DOHH2 (cell line): ENCODE measurements around the gene PSMC1.
"Not testable (repeated sequence)": the region's sequence is repeated elsewhere in the genome, so short reads cannot be mapped to it uniquely, and the experiment has no call there.

Source experiments
- H3F3A ChIP-seq: fragments of 200-600 bp; sonication (generic), shearing (Covaris generic); 2 replicates; pipeline ENCODE4 v1.6.0; 2016; ENCODE audit warnings: antibody characterized with exemption, mild to moderate bottlenecking; ENCODE audit not compliant: control insufficient read depth, insufficient read depth
- H3K27ac ChIP-seq: fragments of 200-600 bp; sonication (generic); 2 replicates; pipeline ENCODE4 v1.5.1; 2014; ENCODE audit warnings: low read depth, mild to moderate bottlenecking, low read length, moderate library complexity
- H3K27me3 ChIP-seq: fragments of 200-600 bp; sonication (generic); 2 replicates; pipeline ENCODE4 v1.6.1; 2014; ENCODE audit warnings: mild to moderate bottlenecking, low read length, mixed read lengths; ENCODE audit not compliant: control insufficient read depth
- H3K36me3 ChIP-seq: fragments of 200-600 bp; sonication (generic); 2 replicates; pipeline ENCODE4 v1.6.1; 2014; ENCODE audit warnings: mild to moderate bottlenecking, low read length, moderate library complexity, mixed read lengths; ENCODE audit not compliant: control insufficient read depth
- H3K4me1 ChIP-seq: fragments of 200-600 bp; sonication (generic); 2 replicates; pipeline ENCODE4 v1.6.1; 2014; ENCODE audit warnings: mild to moderate bottlenecking, low read length, mixed read lengths; ENCODE audit not compliant: control insufficient read depth
- H3K4me2 ChIP-seq: fragments of 200-600 bp; sonication (generic); 2 replicates; pipeline ENCODE4 v1.6.0; 2014; ENCODE audit warnings: mild to moderate bottlenecking, low read length, moderate library complexity
- H3K4me3 ChIP-seq: fragments of 200-600 bp; sonication (generic); 2 replicates; pipeline ENCODE4 v1.5.1; 2014; ENCODE audit warnings: mild to moderate bottlenecking, low read length, mixed read lengths
- H3K79me2 ChIP-seq: fragments of 200-600 bp; sonication (generic); 2 replicates; pipeline ENCODE4 v1.6.1; 2014; ENCODE audit warnings: mild to moderate bottlenecking, low read length, mixed read lengths; ENCODE audit not compliant: control insufficient read depth
- H3K9me2 ChIP-seq: fragments of 200-600 bp; sonication (generic); replicated peaks from 2 replicates; pipeline ENCODE4 v1.6.1; 2014; ENCODE audit warnings: mild to moderate bottlenecking, low read length, mixed read lengths; ENCODE audit not compliant: control insufficient read depth
- H3K9me3 ChIP-seq: fragments of 200-600 bp; sonication (generic); 2 replicates; pipeline ENCODE4 v1.6.1; 2014; ENCODE audit warnings: antibody characterized with exemption, low read length, mixed read lengths; ENCODE audit not compliant: control insufficient read depth, insufficient read depth
- H4K20me1 ChIP-seq: fragments of 200-600 bp; sonication (generic); 2 replicates; pipeline ENCODE4 v1.6.0; 2014; ENCODE audit warnings: low read depth, mild to moderate bottlenecking, antibody characterized with exemption, low read length, moderate library complexity; ENCODE audit not compliant: control insufficient read depth, insufficient read depth
- EZH2phosphoT487 ChIP-seq: fragments of 200-600 bp; sonication (generic); IDR thresholded peaks from 2 replicates; pipeline ENCODE4 v1.6.1; 2017; ENCODE audit warnings: borderline replicate concordance, mild to moderate bottlenecking, antibody characterized with exemption, low read length, moderate library complexity, mixed read lengths
- TF ChIP-seq, protein P1 (sequence below): fragments of 200-600 bp; sonication (generic); IDR thresholded peaks from one replicate; pipeline ENCODE4 v1.5.1; 2014; ENCODE audit warnings: antibody characterized with exemption, mild to moderate bottlenecking, low read depth, low read length; ENCODE audit not compliant: poor library complexity, severe bottlenecking

Gene PSMC1

DNA sequence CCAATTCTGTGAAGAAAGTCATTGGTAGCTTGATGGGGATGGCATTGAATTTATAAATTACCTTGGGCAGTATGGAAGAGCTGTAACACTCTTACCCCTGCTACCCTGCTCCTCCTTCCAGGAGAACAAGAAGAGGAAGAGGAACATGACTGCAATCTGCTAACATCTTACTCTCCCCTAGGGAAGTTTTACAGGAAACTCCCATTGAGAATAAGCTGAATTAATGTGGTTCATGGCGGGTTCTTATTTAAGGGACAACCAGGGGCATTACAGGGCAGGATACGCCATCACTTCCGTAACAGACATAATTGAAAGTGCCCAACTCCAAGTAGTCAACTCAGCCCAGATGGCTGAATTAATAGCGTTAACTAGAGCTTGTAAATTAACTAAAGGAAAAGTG is 9.4 kb upstream of the PSMC1 start:
- Histone ChIP-seq H3K27me3 (no peaks in the 10 kb centered on the region), H3K9me3 (no peaks in the 10 kb centered on the region), H3K36me3 (no peaks in the 10 kb centered on the region), H3K4me3 (no peak overlapping the region), H3K4me1 (no peaks in the 10 kb centered on the region), H3K27ac (no peak overlapping the region), H3K4me2 (no peak overlapping the region), H3K79me2 (no peaks in the 10 kb centered on the region), H3F3A (no peaks in the 10 kb centered on the region), H4K20me1 (no peaks in the 10 kb centered on the region), H3K9me2 (no peaks in the 10 kb centered on the region)
- TF ChIP-seq, protein P1, sequence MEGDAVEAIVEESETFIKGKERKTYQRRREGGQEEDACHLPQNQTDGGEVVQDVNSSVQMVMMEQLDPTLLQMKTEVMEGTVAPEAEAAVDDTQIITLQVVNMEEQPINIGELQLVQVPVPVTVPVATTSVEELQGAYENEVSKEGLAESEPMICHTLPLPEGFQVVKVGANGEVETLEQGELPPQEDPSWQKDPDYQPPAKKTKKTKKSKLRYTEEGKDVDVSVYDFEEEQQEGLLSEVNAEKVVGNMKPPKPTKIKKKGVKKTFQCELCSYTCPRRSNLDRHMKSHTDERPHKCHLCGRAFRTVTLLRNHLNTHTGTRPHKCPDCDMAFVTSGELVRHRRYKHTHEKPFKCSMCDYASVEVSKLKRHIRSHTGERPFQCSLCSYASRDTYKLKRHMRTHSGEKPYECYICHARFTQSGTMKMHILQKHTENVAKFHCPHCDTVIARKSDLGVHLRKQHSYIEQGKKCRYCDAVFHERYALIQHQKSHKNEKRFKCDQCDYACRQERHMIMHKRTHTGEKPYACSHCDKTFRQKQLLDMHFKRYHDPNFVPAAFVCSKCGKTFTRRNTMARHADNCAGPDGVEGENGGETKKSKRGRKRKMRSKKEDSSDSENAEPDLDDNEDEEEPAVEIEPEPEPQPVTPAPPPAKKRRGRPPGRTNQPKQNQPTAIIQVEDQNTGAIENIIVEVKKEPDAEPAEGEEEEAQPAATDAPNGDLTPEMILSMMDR, result no peak
- TF ChIP-seq EZH2phosphoT487, result no peak

DNA sequence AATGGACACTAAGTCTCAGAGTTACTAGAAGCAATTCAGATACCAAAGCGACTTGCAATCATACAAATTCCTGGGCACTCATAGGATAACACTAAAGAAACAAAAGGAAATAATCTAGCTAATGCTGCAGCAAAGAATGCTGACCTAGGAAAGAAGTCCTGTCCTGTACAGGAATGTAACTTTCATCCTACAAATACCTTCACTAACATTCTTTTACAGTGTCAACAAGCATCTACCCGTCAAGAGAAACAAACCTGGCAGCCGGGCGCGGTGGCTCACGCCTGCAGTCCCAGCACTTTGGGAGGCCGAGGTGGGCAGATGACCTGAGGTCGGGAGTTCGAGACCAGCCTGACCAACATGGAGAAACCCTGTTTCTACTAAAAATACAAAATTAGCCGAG is 8.9 kb upstream of the PSMC1 start:
- not testable (repeated sequence) for H3K9me3 ChIP-seq, H3K27ac ChIP-seq, H3F3A ChIP-seq, H3K36me3 ChIP-seq, H4K20me1 ChIP-seq, H3K9me2 ChIP-seq, H3K4me3 ChIP-seq, H3K4me2 ChIP-seq, H3K4me1 ChIP-seq, H3K79me2 ChIP-seq, H3K27me3 ChIP-seq

DNA sequence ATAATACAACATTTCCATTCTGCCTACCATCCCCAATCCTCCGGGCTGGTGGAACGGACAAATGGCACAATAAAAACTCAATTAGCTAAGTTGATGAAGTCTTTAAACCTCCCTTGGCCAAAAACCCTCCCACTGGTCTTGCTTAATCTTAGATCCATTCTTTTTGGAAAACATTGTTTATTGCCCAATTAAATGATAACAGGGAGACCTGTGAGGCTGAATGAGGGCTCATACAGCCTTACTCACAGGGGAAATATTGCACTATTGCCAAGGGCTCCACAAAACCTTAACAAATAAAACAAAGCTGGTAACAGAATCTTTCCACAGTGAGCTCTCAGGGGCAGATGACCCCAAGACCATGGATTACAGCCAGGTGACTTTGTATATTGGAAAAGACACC is 7.8 kb upstream of the PSMC1 start:
- peaks cover 6% of the 10 kb centered on the region for H3K4me1 ChIP-seq
- no peaks in the 10 kb centered on the region for H3K27me3 ChIP-seq
- no peaks in the 10 kb centered on the region for H4K20me1 ChIP-seq
- no peaks in the 10 kb centered on the region for H3K9me2 ChIP-seq
- no peaks in the 10 kb centered on the region for H3F3A ChIP-seq
- TF ChIP-seq, protein P1, result no peak
- no peak for TF ChIP-seq EZH2phosphoT487
- H3K79me2 ChIP-seq, result no peaks in the 10 kb centered on the region
- no peak overlapping the region for H3K4me3 ChIP-seq
- no peaks in the 10 kb centered on the region for H3K9me3 ChIP-seq
- no peaks in the 10 kb centered on the region for H3K36me3 ChIP-seq
- H3K4me2 ChIP-seq, result no peak overlapping the region
- H3K27ac ChIP-seq, result no peak overlapping the region

DNA sequence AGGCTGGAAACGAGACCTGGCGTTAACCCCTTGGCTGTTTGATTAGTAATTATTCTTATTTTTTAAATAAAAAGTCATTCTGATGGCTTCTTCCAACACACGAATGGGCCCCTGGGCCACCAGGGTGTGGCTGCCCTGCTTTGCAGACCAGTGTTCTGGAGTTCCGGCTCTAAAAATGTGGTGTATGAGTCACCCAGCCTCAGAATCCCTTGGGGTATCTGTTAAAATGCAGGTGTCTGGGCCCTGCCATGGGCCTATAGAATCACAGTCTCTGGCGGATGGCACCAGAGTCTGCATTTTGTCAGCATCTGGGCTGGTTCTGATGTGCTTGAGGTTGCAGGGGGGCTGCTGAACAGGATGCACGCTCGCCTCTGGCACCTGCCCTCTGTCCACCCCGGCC is 2.5 kb upstream of the PSMC1 start:
- no peaks in the 10 kb centered on the region for H3F3A ChIP-seq
- H4K20me1 ChIP-seq, result 0 out of 2 replicates have a peak, but pooled peaks cover 2% of the 10 kb centered on the region
- H3K9me3 ChIP-seq, result no peaks in the 10 kb centered on the region
- H3K27me3 ChIP-seq, result no peaks in the 10 kb centered on the region
- TF ChIP-seq, protein P1, result no peak
- TF ChIP-seq EZH2phosphoT487, result no peak
- peak overlapping the region; percentile 51 for H3K4me3 ChIP-seq
- H3K4me2 ChIP-seq, result peak overlapping the region; percentile 63
- H3K36me3 ChIP-seq, result peaks cover 16% of the 10 kb centered on the region
- H3K9me2 ChIP-seq, result no peaks in the 10 kb centered on the region
- H3K79me2 ChIP-seq, result peaks cover 33% of the 10 kb centered on the region
- H3K27ac ChIP-seq, result peak overlapping the region; percentile 42
- peaks cover 37% of the 10 kb centered on the region for H3K4me1 ChIP-seq
